OCI-LY1 (cell line): Measurements from ENCODE around the gene PID1.

Experiments
- H2AFZ ChIP-seq: fragments of 200-600 bp; sonication (generic), shearing (Covaris generic); 2 replicates; pipeline ENCODE4 v1.6.0; 2014; ENCODE audit warnings: antibody characterized with exemption, mild to moderate bottlenecking, low read length
- H3F3A ChIP-seq: fragments of 200-600 bp; sonication (generic), shearing (Covaris generic); 2 replicates; pipeline ENCODE4 v1.6.0; 2014; ENCODE audit warnings: mild to moderate bottlenecking, antibody characterized with exemption, low read length, moderate library complexity; ENCODE audit not compliant: insufficient read depth
- H3K27ac ChIP-seq: fragments of 200-600 bp; sonication (generic); 2 replicates; pipeline ENCODE4 v1.5.1; 2014; ENCODE audit warnings: low read length, mixed run types, mild to moderate bottlenecking, low read depth; ENCODE audit not compliant: poor library complexity, severe bottlenecking
- H3K27me3 ChIP-seq: fragments of 200-600 bp; sonication (generic); 2 replicates; pipeline ENCODE4 v1.6.0; 2014; ENCODE audit warnings: antibody characterized with exemption, mild to moderate bottlenecking, low read length, moderate library complexity; ENCODE audit not compliant: insufficient read depth
- H3K36me3 ChIP-seq: fragments of 200-600 bp; sonication (generic); 2 replicates; pipeline ENCODE4 v1.6.1; 2014; ENCODE audit warnings: mild to moderate bottlenecking, antibody characterized with exemption, low read length, moderate library complexity, mixed read lengths; ENCODE audit not compliant: insufficient read depth
- H3K4me1 ChIP-seq: fragments of 200-600 bp; sonication (generic); 2 replicates; pipeline ENCODE4 v1.5.1; 2014; ENCODE audit warnings: mild to moderate bottlenecking, low read length, moderate library complexity; ENCODE audit not compliant: insufficient read depth, severe bottlenecking
- H3K4me2 ChIP-seq: fragments of 200-600 bp; sonication (generic), shearing (Covaris generic); 2 replicates; pipeline ENCODE4 v1.6.1; 2014; ENCODE audit warnings: low read length
- H3K4me3 ChIP-seq: fragments of 200-600 bp; sonication (generic); 2 replicates; pipeline ENCODE4 v1.5.1; 2014; ENCODE audit warnings: low read length, low read depth, mild to moderate bottlenecking, mixed read lengths; ENCODE audit not compliant: poor library complexity, severe bottlenecking
- H3K79me2 ChIP-seq: fragments of 200-600 bp; shearing (Covaris generic); 2 replicates; pipeline ENCODE4 v1.6.1; 2016; ENCODE audit warnings: mixed run types, low read length, mixed read lengths; ENCODE audit not compliant: insufficient read depth
- H3K9ac ChIP-seq: fragments of 200-600 bp; sonication (generic), shearing (Covaris generic); 2 replicates; pipeline ENCODE4 v1.6.1; 2014; ENCODE audit warnings: mild to moderate bottlenecking, low read length, mixed read lengths
- H3K9me2 ChIP-seq: fragments of 200-600 bp; sonication (generic), shearing (Covaris generic); 2 replicates; pipeline ENCODE4 v1.6.1; 2014; ENCODE audit warnings: low read depth, mild to moderate bottlenecking, low read length, mixed read lengths
- H3K9me3 ChIP-seq: fragments of 200-600 bp; shearing (Covaris generic); 2 replicates; pipeline ENCODE4 v1.6.1; 2014; ENCODE audit warnings: low read length, mixed read lengths
- H4K20me1 ChIP-seq: fragments of 200-600 bp; sonication (generic), shearing (Covaris generic); 2 replicates; pipeline ENCODE4 v1.6.0; 2016; ENCODE audit warnings: mild to moderate bottlenecking, low read length; ENCODE audit not compliant: insufficient read depth
- CTCF ChIP-seq: fragments of 200-600 bp; sonication (generic), shearing (Covaris generic); IDR thresholded peaks from 2 replicates; pipeline ENCODE4 v1.5.1; 2017; ENCODE audit warnings: mild to moderate bottlenecking, antibody characterized with exemption, low read length, moderate library complexity, mixed read lengths
- EZH2 ChIP-seq: fragments of 200-600 bp; sonication (generic), shearing (Covaris generic); IDR thresholded peaks from 2 replicates; pipeline ENCODE4 v1.8.0; 2017; ENCODE audit warnings: borderline replicate concordance, mixed run types, mild to moderate bottlenecking, antibody characterized with exemption, low read length, moderate library complexity, mixed read lengths

The PID1 gene

DNA sequence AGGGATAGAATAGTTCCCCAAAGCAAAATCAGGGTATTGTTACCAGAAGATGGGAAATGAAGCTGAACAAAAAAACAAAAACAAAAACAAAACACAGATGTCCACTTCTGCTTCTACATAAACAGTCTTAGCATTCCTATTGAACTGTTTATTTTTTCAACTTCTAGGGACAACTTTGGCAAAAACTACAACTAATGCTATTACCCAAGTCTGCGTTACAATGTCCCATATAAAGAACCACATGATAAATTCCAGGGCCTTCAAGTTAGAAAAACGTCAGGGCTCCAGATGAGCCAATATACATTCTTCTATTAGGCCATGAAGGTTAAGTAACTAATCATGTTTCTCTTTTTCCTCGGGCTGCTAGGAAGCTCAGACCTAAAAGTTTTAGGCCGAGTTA is 16.9 kb downstream of the PID1 start:
- no peak overlapping the region for H3K4me2 ChIP-seq
- no peaks in the 10 kb centered on the region for H4K20me1 ChIP-seq
- no peak overlapping the region for H3K9ac ChIP-seq
- TF ChIP-seq EZH2 (no peak), CTCF (no peak)
- H3K79me2 ChIP-seq: no peaks in the 10 kb centered on the region
- no peak overlapping the region for H3K27ac ChIP-seq
- H3K27me3 ChIP-seq: no peaks in the 10 kb centered on the region
- no peak overlapping the region for H2AFZ ChIP-seq
- H3K9me3 ChIP-seq: no peaks in the 10 kb centered on the region
- H3K9me2 ChIP-seq: no peaks in the 10 kb centered on the region
- no peaks in the 10 kb centered on the region for H3F3A ChIP-seq
- no peak overlapping the region for H3K4me3 ChIP-seq
- H3K36me3 ChIP-seq: no peaks in the 10 kb centered on the region
- no peaks in the 10 kb centered on the region for H3K4me1 ChIP-seq

GRCh38 chr2:229252996-229253395 is 18.1 kb downstream of the PID1 start:
- H3F3A ChIP-seq: no peaks in the 10 kb centered on the region
- no peak overlapping the region for H3K4me3 ChIP-seq
- H3K27ac ChIP-seq: no peak overlapping the region
- no peaks in the 10 kb centered on the region for H3K9me3 ChIP-seq
- no peaks in the 10 kb centered on the region for H3K79me2 ChIP-seq
- no peaks in the 10 kb centered on the region for H3K9me2 ChIP-seq
- H3K36me3 ChIP-seq: no peaks in the 10 kb centered on the region
- no peak for TF ChIP-seq EZH2
- TF ChIP-seq CTCF: no peak
- H3K4me2 ChIP-seq: no peak overlapping the region
- no peak overlapping the region for H3K9ac ChIP-seq
- no peaks in the 10 kb centered on the region for H4K20me1 ChIP-seq
- H3K4me1 ChIP-seq: no peaks in the 10 kb centered on the region
- no peak overlapping the region for H2AFZ ChIP-seq
- no peaks in the 10 kb centered on the region for H3K27me3 ChIP-seq

DNA sequence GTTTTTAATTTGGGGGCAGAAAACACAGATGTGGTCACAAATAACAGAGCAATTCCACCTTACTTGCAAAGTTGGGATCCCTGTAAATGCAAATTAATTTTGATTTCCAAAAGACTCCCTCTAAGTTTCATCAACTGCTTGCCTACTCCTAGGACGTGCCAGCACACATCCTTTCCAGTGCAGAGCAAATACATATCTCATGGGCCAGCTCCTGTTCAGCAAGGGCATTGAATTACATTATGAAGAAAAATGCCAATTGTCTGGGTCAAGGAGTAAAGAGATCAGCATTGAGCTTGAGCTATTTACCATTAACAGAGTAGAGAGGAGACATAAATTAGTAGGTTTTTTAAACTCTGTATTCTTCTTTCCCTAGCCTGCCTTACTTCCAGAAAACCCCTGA is 18.8 kb downstream of the PID1 start:
- no peak overlapping the region for H3K27ac ChIP-seq
- no peak for TF ChIP-seq EZH2
- no peak for TF ChIP-seq CTCF
- no peaks in the 10 kb centered on the region for H3K36me3 ChIP-seq
- no peaks in the 10 kb centered on the region for H3K9me3 ChIP-seq
- H3K9me2 ChIP-seq: no peaks in the 10 kb centered on the region
- no peaks in the 10 kb centered on the region for H3K4me1 ChIP-seq
- no peak overlapping the region for H3K4me3 ChIP-seq
- H3K27me3 ChIP-seq: no peaks in the 10 kb centered on the region
- no peaks in the 10 kb centered on the region for H4K20me1 ChIP-seq
- H3K9ac ChIP-seq: no peak overlapping the region
- H3K79me2 ChIP-seq: no peaks in the 10 kb centered on the region
- H2AFZ ChIP-seq: no peak overlapping the region
- H3F3A ChIP-seq: no peaks in the 10 kb centered on the region
- no peak overlapping the region for H3K4me2 ChIP-seq
